CD14-positive monocyte (primary cell): ENCODE data around the gene FAM120B. TPM values are rescaled to one million over a fixed set of nuclear protein-coding genes. Genes with fewer than 3 reads are reported as not detected.

Source experiments
- DNase-seq, 3 donors: peaks; one replicate each; pipeline ENCODE4 v3.0.0-alpha.2; 2011 to 2022
- H2AFZ ChIP-seq: 2 replicates; pipeline ENCODE4 v1.6.0; 2012; ENCODE audit warnings: mild to moderate bottlenecking, low read depth, low read length, inconsistent platforms; ENCODE audit not compliant: insufficient read depth, poor library complexity, severe bottlenecking
- H3K27ac ChIP-seq, 2 donors: 1 replicate in 1 of 2; 2 replicates in 1 of 2; pipeline ENCODE4 v1.5.1; 2012 to 2013; ENCODE audit warnings: low read length in 2 of 2, control low read depth in 1 of 2, inconsistent platforms in 1 of 2, low read depth in 1 of 2, mild to moderate bottlenecking in 1 of 2
- H3K27me3 ChIP-seq, 2 donors: one replicate each; pipeline versions ENCODE4 v1.6.0 to v1.6.1; 2011 to 2013; ENCODE audit warnings: low read length in 2 of 2; ENCODE audit not compliant: control insufficient read depth in 2 of 2, insufficient read depth in 2 of 2
- H3K36me3 ChIP-seq, 2 donors: replicated peaks in 1 of 2; 1 replicate in 1 of 2; 2 replicates in 1 of 2; pipeline versions ENCODE4 v1.5.1 to v1.6.1; 2012 to 2013; ENCODE audit warnings: low read length in 2 of 2, control low read depth in 1 of 2, inconsistent platforms in 1 of 2, mild to moderate bottlenecking in 1 of 2; ENCODE audit not compliant: insufficient read depth in 2 of 2, control insufficient read depth in 1 of 2
- H3K4me1 ChIP-seq, 2 donors: 1 replicate in 1 of 2; 2 replicates in 1 of 2; pipeline versions ENCODE4 v1.5.1 to v1.6.1; 2012 to 2013; ENCODE audit warnings: low read length in 2 of 2, control low read depth in 1 of 2, inconsistent platforms in 1 of 2, mild to moderate bottlenecking in 1 of 2, moderate library complexity in 1 of 2; ENCODE audit not compliant: insufficient read depth in 2 of 2, control insufficient read depth in 1 of 2
- H3K4me2 ChIP-seq: replicated peaks from 2 replicates; pipeline ENCODE3; 2012; ENCODE audit warnings: low read length, moderate library complexity, mild to moderate bottlenecking; ENCODE audit not compliant: poor library complexity, severe bottlenecking; ENCODE audit errors: extremely low read depth
- H3K4me3 ChIP-seq, 3 experiments: fragments of 200-600 bp in 1 of 3; sonication (generic) in 1 of 3; replicated peaks in 1 of 3; 1 replicate in 2 of 3; 2 replicates in 1 of 3; pipeline ENCODE4 v1.5.1; 2011 to 2013; ENCODE audit warnings: low read length in 3 of 3, mild to moderate bottlenecking in 3 of 3, control low read depth in 2 of 3, low read depth in 2 of 3, inconsistent platforms in 1 of 3, moderate library complexity in 1 of 3
- H3K79me2 ChIP-seq: 2 replicates; pipeline ENCODE4 v1.6.0; 2012; ENCODE audit warnings: mild to moderate bottlenecking, control low read depth, inconsistent platforms, low read length, moderate library complexity; ENCODE audit not compliant: insufficient read depth
- H3K9ac ChIP-seq: 2 replicates; pipeline ENCODE4 v1.6.0; 2017; ENCODE audit warnings: low read length, mild to moderate bottlenecking; ENCODE audit not compliant: insufficient read depth, poor library complexity, severe bottlenecking
- H3K9me3 ChIP-seq, 2 donors: replicated peaks in 1 of 2; 1 replicate in 1 of 2; 2 replicates in 1 of 2; pipeline versions ENCODE4 v1.5.1 to v1.6.1; 2012 to 2013; ENCODE audit warnings: low read length in 2 of 2, control low read depth in 1 of 2; ENCODE audit not compliant: control insufficient read depth in 1 of 2, insufficient read depth in 1 of 2
- H4K20me1 ChIP-seq: 2 replicates; pipeline ENCODE4 v1.6.0; 2012; ENCODE audit warnings: mild to moderate bottlenecking, low read length, control low read depth, moderate library complexity; ENCODE audit not compliant: insufficient read depth
- H3K27ac Mint-ChIP-seq, 7 donors: one replicate each; pipeline ENCODE4 v1.8.0; 2020; ENCODE audit warnings: mild to moderate bottlenecking in 7 of 7, mixed read lengths in 7 of 7, moderate library complexity in 6 of 7, inconsistent platforms in 2 of 7
- H3K27me3 Mint-ChIP-seq, 3 donors: one replicate each; pipeline ENCODE4 v1.8.0; 2021 to 2022; ENCODE audit warnings: low read depth in 3 of 3, mild to moderate bottlenecking in 3 of 3, mixed read lengths in 3 of 3, moderate library complexity in 3 of 3, inconsistent platforms in 1 of 3
- H3K36me3 Mint-ChIP-seq, 2 donors: one replicate each; pipeline ENCODE4 v1.8.0; 2020; ENCODE audit warnings: mixed read lengths in 2 of 2, inconsistent platforms in 1 of 2, mild to moderate bottlenecking in 1 of 2
- H3K4me1 Mint-ChIP-seq: one replicate; pipeline ENCODE4 v1.8.0; 2020; ENCODE audit warnings: mild to moderate bottlenecking, mixed read lengths
- H3K4me3 Mint-ChIP-seq, 2 donors: one replicate each; pipeline ENCODE4 v1.8.0; 2020; ENCODE audit warnings: mild to moderate bottlenecking in 2 of 2, mixed read lengths in 2 of 2, moderate library complexity in 1 of 2
- H3K9me3 Mint-ChIP-seq, 7 donors: one replicate each; pipeline ENCODE4 v1.8.0; 2020 to 2022; ENCODE audit warnings: mixed read lengths in 7 of 7, mild to moderate bottlenecking in 6 of 7, moderate library complexity in 6 of 7, inconsistent platforms in 2 of 7
- CTCF ChIP-seq: fragments of 200-600 bp; IDR thresholded peaks from one replicate; pipeline ENCODE4 v1.8.0; 2022; ENCODE audit warnings: antibody characterized with exemption, mild to moderate bottlenecking
- WGBS: methylation state at CpG from one replicate; pipeline ENCODE4 v1.1.5; 2013; ENCODE audit warnings: missing lambda C conversion rate; ENCODE audit not compliant: insufficient coverage; 5-methylcytosine and 5-hydroxymethylcytosine counted together
- intact Hi-C, 2 donors: fragments of 100-400 bp; cut with micrococcal nuclease; formaldehyde crosslinking; loops; one replicate each; pipeline versions ENCODE4 v1.15.0 to v1.15.1; 2023
- polyA plus RNA-seq, 3 donors: library from polyadenylated mRNA; depleted of rRNA in 1 of 3; unstranded in 2 of 3; stranded (reverse) in 1 of 3; fragments of 300-500 nt in 2 of 3; fragments of >200 nt in 1 of 3; fragmentation: Illumina TruSeq in 2 of 3; gene quantifications; 1 replicate in 2 of 3; 2 replicates in 1 of 3; pipeline ENCODE4 v1.2.3, GENCODE V29; 2012 to 2021

Gene FAM120B
- polyA plus RNA-seq, 3 donors: 10.6 to 20.2 (median 11.2) TPM

GRCh38 chr6:170262489-170263088 is 44.0 kb upstream of the FAM120B start:
- peaks cover 0 to 3% of the 10 kb centered on the region in 2 donors for H3K27me3 ChIP-seq
- Mint-ChIP-seq H3K36me3 (no peaks in the 10 kb centered on the region), H3K27me3 (peaks cover 22 to 36% (median 25%) of the 10 kb centered on the region in 3 donors), H3K4me1 (peaks cover 13% of the 10 kb centered on the region), H3K9me3 (peaks cover 0 to 2% (median 0%) of the 10 kb centered on the region in 7 donors), H3K27ac (no peak overlapping the region), H3K4me3 (peak overlapping the region in 1 of 2 donors; percentile 35)
- no peaks in the 10 kb centered on the region for H4K20me1 ChIP-seq
- H3K79me2 ChIP-seq: no peaks in the 10 kb centered on the region
- no peak overlapping the region for H3K4me3 ChIP-seq
- H3K4me1 ChIP-seq: peaks cover 12 to 14% of the 10 kb centered on the region in 2 donors
- H3K4me2 ChIP-seq: no peak overlapping the region
- no peak overlapping the region for H3K9ac ChIP-seq
- H3K36me3 ChIP-seq: no peaks in the 10 kb centered on the region
- H2AFZ ChIP-seq: no peak overlapping the region
- H3K9me3 ChIP-seq: no peaks in the 10 kb centered on the region
- H3K27ac ChIP-seq: no peak overlapping the region
- WGBS: 59% methylated on average over 19 of the region's 22 CpGs
- TF ChIP-seq CTCF: no peak
- intact Hi-C loops: no loop called here
- no peak for DNase-seq

- intact Hi-C loops: no loop called here
- no peak overlapping the region for H2AFZ ChIP-seq
- Mint-ChIP-seq H3K4me3 (peak overlapping the region in 1 of 2 donors; percentile 21), H3K27ac (no peak overlapping the region), H3K27me3 (peaks cover 24 to 35% (median 25%) of the 10 kb centered on the region in 3 donors), H3K9me3 (peaks cover 0 to 2% (median 0%) of the 10 kb centered on the region in 7 donors), H3K4me1 (peaks cover 13% of the 10 kb centered on the region), H3K36me3 (no peaks in the 10 kb centered on the region)
- H3K9me3 ChIP-seq: no peaks in the 10 kb centered on the region
- DNase-seq: no peak
- H4K20me1 ChIP-seq: no peaks in the 10 kb centered on the region
- H3K79me2 ChIP-seq: no peaks in the 10 kb centered on the region
- no peak overlapping the region for H3K4me3 ChIP-seq
- peaks cover 0 to 3% of the 10 kb centered on the region in 2 donors for H3K27me3 ChIP-seq
- no peak overlapping the region for H3K4me2 ChIP-seq
- no CpG with 5 or more reads among the region's 8 CpGs for WGBS
- H3K9ac ChIP-seq: no peak overlapping the region
- H3K36me3 ChIP-seq: no peaks in the 10 kb centered on the region
- H3K4me1 ChIP-seq: peaks cover 12 to 14% of the 10 kb centered on the region in 2 donors
- no peak for TF ChIP-seq CTCF
- no peak overlapping the region for H3K27ac ChIP-seq
These were observed 43.1 kb upstream of the FAM120B start for GRCh38 chr6:170263410-170263809.
